ENCODE measurements around the gene DAP. TPM values are rescaled to one million over a fixed set of nuclear protein-coding genes. Genes with fewer than 3 reads are reported as not detected.

Gene DAP
- polyA plus RNA-seq, 3 donors, result 60.9 to 69.0 (median 62.3) TPM

DNA sequence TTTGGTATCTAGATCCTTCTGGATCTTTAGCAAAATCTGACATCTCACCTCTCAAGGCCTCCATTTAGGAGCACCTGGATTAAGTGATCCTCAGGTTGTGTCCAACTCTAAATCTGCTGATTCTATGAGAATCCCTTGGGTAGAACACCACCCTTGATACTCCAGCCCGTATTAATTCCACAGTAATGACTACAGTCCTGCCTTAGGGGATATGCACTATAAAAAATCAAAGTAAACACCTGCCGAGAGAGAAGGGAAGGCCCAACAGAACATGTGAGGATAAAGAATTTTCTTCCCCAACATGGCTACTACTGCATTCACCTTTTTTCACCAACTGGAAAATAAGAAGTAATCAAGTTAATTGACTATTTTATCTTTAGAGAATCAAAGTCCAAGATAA, 27.6 kb downstream of the DAP start:
- H3K4me3 ChIP-seq (replicated peaks in 1 of 3; ENCODE audit: low read depth in 2 of 3, low read length in 3 of 3), result no peak overlapping the region
- H4K20me1 ChIP-seq (ENCODE audit: insufficient read depth, low read length), result peaks cover 44% of the 10 kb centered on the region
- TF ChIP-seq, protein P1, sequence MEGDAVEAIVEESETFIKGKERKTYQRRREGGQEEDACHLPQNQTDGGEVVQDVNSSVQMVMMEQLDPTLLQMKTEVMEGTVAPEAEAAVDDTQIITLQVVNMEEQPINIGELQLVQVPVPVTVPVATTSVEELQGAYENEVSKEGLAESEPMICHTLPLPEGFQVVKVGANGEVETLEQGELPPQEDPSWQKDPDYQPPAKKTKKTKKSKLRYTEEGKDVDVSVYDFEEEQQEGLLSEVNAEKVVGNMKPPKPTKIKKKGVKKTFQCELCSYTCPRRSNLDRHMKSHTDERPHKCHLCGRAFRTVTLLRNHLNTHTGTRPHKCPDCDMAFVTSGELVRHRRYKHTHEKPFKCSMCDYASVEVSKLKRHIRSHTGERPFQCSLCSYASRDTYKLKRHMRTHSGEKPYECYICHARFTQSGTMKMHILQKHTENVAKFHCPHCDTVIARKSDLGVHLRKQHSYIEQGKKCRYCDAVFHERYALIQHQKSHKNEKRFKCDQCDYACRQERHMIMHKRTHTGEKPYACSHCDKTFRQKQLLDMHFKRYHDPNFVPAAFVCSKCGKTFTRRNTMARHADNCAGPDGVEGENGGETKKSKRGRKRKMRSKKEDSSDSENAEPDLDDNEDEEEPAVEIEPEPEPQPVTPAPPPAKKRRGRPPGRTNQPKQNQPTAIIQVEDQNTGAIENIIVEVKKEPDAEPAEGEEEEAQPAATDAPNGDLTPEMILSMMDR (IDR thresholded peaks at IDR 0.05), result no peak
- no peak overlapping the region for H2AFZ ChIP-seq (ENCODE audit: insufficient read depth, low read depth, low read length, poor library complexity, severe bottlenecking)
- Mint-ChIP-seq H3K4me1 (peaks cover 59% of the 10 kb centered on the region), H3K36me3 (peaks cover 41 to 55% of the 10 kb centered on the region in 2 donors), H3K27ac (peak overlapping the region; percentile 70 to 92 (median 89)), H3K27me3 (ENCODE audit: low read depth in 3 of 3) (peaks cover 0 to 2% (median 0%) of the 10 kb centered on the region in 3 donors), H3K4me3 (no peak overlapping the region), H3K9me3 (no peaks in the 10 kb centered on the region)
- H3K4me1 ChIP-seq (ENCODE audit: control insufficient read depth in 1 of 2, insufficient read depth in 2 of 2, low read length in 2 of 2), result peaks cover 29 to 37% of the 10 kb centered on the region in 2 donors
- H3K9me3 ChIP-seq (replicated peaks in 1 of 2; ENCODE audit: control insufficient read depth in 1 of 2, insufficient read depth in 1 of 2, low read length in 2 of 2), result no peaks in the 10 kb centered on the region
- no peak overlapping the region for H3K9ac ChIP-seq (ENCODE audit: insufficient read depth, low read length, poor library complexity, severe bottlenecking)
- H3K27ac ChIP-seq (ENCODE audit: low read depth in 1 of 2, low read length in 2 of 2), result peak overlapping the region in 1 of 2 donors; percentile 77
- no peaks in the 10 kb centered on the region for H3K27me3 ChIP-seq (ENCODE audit: control insufficient read depth in 2 of 2, insufficient read depth in 2 of 2, low read length in 2 of 2)
- H3K36me3 ChIP-seq (replicated peaks in 1 of 2; ENCODE audit: control insufficient read depth in 1 of 2, insufficient read depth in 2 of 2, low read length in 2 of 2), result peaks cover 3 to 18% of the 10 kb centered on the region in 2 donors
- intact Hi-C loops (cut with micrococcal nuclease), result loop anchor here in 1 of 2 donors (2.0 kb wide), 1 partner anchor 27 kb away; the partner anchor contains the start of gene DAP
- WGBS (ENCODE audit: insufficient coverage), result no CpG with 5 or more reads among the region's 2 CpGs
- H3K79me2 ChIP-seq (ENCODE audit: insufficient read depth, low read length), result peaks cover 69% of the 10 kb centered on the region
- no peak for DNase-seq
- H3K4me2 ChIP-seq (replicated peaks; ENCODE audit: extremely low read depth, low read length, poor library complexity, severe bottlenecking), result peak overlapping the region; percentile 9

DNA sequence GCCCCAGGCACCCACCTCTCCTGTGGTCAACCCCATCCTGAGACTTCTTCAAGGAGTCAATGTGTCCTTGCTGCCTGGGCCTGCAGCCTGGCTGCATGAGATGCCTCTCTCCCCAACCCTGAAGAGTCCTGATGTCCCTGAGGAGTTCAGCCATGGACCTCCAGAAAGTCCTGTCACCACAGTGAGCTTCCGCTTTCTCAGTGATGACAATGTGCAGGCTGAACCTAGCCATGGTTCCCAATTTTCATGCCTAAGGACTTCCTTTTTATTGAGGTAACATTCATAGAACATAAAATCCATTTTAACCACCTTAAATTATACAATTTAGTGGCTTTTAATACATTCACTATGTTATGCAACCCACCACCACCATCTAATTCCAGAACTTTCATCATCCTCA, 29.1 kb downstream of the DAP start:
- peaks cover 39 to 56% of the 10 kb centered on the region in 2 donors for H3K36me3 Mint-ChIP-seq

More for the DNA sequence above, 29.1 kb downstream of the DAP start:
- Histone ChIP-seq H2AFZ (ENCODE audit: insufficient read depth, low read depth, low read length, poor library complexity, severe bottlenecking) (no peak overlapping the region), H3K79me2 (ENCODE audit: insufficient read depth, low read length) (peaks cover 59% of the 10 kb centered on the region), H4K20me1 (ENCODE audit: insufficient read depth, low read length) (peaks cover 34% of the 10 kb centered on the region), H3K4me3 (replicated peaks in 1 of 3; ENCODE audit: low read depth in 2 of 3, low read length in 3 of 3) (no peak overlapping the region), H3K9ac (ENCODE audit: insufficient read depth, low read length, poor library complexity, severe bottlenecking) (no peak overlapping the region), H3K27ac (ENCODE audit: low read depth in 1 of 2, low read length in 2 of 2) (peak overlapping the region; percentile 44 to 77), H3K4me1 (ENCODE audit: control insufficient read depth in 1 of 2, insufficient read depth in 2 of 2, low read length in 2 of 2) (peaks cover 37 to 45% of the 10 kb centered on the region in 2 donors), H3K36me3 (replicated peaks in 1 of 2; ENCODE audit: control insufficient read depth in 1 of 2, insufficient read depth in 2 of 2, low read length in 2 of 2) (peaks cover 3 to 16% of the 10 kb centered on the region in 2 donors), H3K9me3 (replicated peaks in 1 of 2; ENCODE audit: control insufficient read depth in 1 of 2, insufficient read depth in 1 of 2, low read length in 2 of 2) (no peaks in the 10 kb centered on the region), H3K4me2 (replicated peaks; ENCODE audit: extremely low read depth, low read length, poor library complexity, severe bottlenecking) (no peak overlapping the region), H3K27me3 (ENCODE audit: control insufficient read depth in 2 of 2, insufficient read depth in 2 of 2, low read length in 2 of 2) (no peaks in the 10 kb centered on the region)
- no peaks in the 10 kb centered on the region for H3K9me3 Mint-ChIP-seq
- peak overlapping the region; percentile 89 to 92 (median 91) for H3K27ac Mint-ChIP-seq
- H3K4me3 Mint-ChIP-seq, result peak overlapping the region in 1 of 2 donors; percentile 12
- peaks cover 0 to 2% (median 0%) of the 10 kb centered on the region in 3 donors for H3K27me3 Mint-ChIP-seq (ENCODE audit: low read depth in 3 of 3)
- 22% methylated on average over 1 of the region's 1 CpG for WGBS (ENCODE audit: insufficient coverage)
- TF ChIP-seq, protein P1 (IDR thresholded peaks at IDR 0.05), result no peak
- peaks cover 66% of the 10 kb centered on the region for H3K4me1 Mint-ChIP-seq
- intact Hi-C loops (cut with micrococcal nuclease), result loop anchor here in 1 of 2 donors (2.0 kb wide), 1 partner anchor 29 kb away; the partner anchor contains the start of gene DAP
- DNase-seq, result peak; percentile 65 to 84 (median 81)
